SK-N-SH treated with all-trans-retinoic acid at 6 μM for 48 hours (cell line): ENCODE measurements around the gene MAP2K4.

Source experiments
- ARNTL ChIP-seq: fragments of 450-650 bp; formaldehyde crosslinking; IDR thresholded peaks from 2 replicates; pipeline ENCODE4 v1.5.0; 2020; ENCODE audit warnings: low read depth, mild to moderate bottlenecking, moderate library complexity, borderline replicate concordance
- CREB5 ChIP-seq: fragments of 250-450 bp; sonication (Bioruptor Pico); IDR thresholded peaks from 2 replicates; pipeline ENCODE4 v1.5.1; 2020; ENCODE audit warnings: low read depth, mild to moderate bottlenecking, moderate library complexity
- ISL1 ChIP-seq: fragments of 250-450 bp; sonication (Bioruptor Pico); IDR thresholded peaks from 2 replicates; pipeline ENCODE4 v2.1.2; 2022; ENCODE audit warnings: mild to moderate bottlenecking, moderate library complexity
- OSR1 ChIP-seq: fragments of 250-450 bp; sonication (Bioruptor Pico); IDR thresholded peaks from 2 replicates; pipeline ENCODE4 v1.8.0; 2022; ENCODE audit warnings: moderate library complexity, mild to moderate bottlenecking, inconsistent platforms
- PATZ1 ChIP-seq: fragments of 250-450 bp; sonication (Bioruptor Pico); IDR thresholded peaks from 2 replicates; pipeline ENCODE4 v1.8.0; 2020; ENCODE audit warnings: mild to moderate bottlenecking, moderate library complexity, borderline replicate concordance
- PPARA ChIP-seq: fragments of 250-450 bp; sonication (Bioruptor Pico); IDR thresholded peaks from 2 replicates; pipeline ENCODE4 v1.5.0; 2020; ENCODE audit warnings: mild to moderate bottlenecking, borderline replicate concordance
- RARB ChIP-seq: fragments of 250-450 bp; sonication (Bioruptor Pico); IDR thresholded peaks from 2 replicates; pipeline ENCODE4 v1.8.0; 2021; ENCODE audit warnings: mild to moderate bottlenecking, moderate library complexity
- TCF4 ChIP-seq: fragments of 250-450 bp; sonication (Bioruptor Pico); IDR thresholded peaks from 2 replicates; pipeline ENCODE4 v1.8.0; 2021; ENCODE audit warnings: mild to moderate bottlenecking, moderate library complexity, borderline replicate concordance
- TSHZ2 ChIP-seq: fragments of 250-450 bp; sonication (Bioruptor Pico); IDR thresholded peaks from 2 replicates; pipeline ENCODE4 v1.5.0; 2020; ENCODE audit warnings: mild to moderate bottlenecking, moderate library complexity
- ZFP3 ChIP-seq: fragments of 250-450 bp; sonication (Bioruptor Pico); IDR thresholded peaks from 2 replicates; pipeline ENCODE4 v1.5.0; 2020; ENCODE audit warnings: mild to moderate bottlenecking, moderate library complexity
- ZFP30 ChIP-seq: fragments of 450-650 bp; formaldehyde crosslinking; IDR thresholded peaks from 2 replicates; pipeline ENCODE4 v1.5.0; 2022; ENCODE audit warnings: mild to moderate bottlenecking, moderate library complexity
- ZNF70 ChIP-seq: fragments of 450-650 bp; formaldehyde crosslinking; IDR thresholded peaks from 2 replicates; pipeline ENCODE4 v1.5.0; 2020; ENCODE audit warnings: mild to moderate bottlenecking, moderate library complexity

- TF ChIP-seq PPARA (CRISPR knock-in tag) (no peak), TSHZ2 (CRISPR knock-in tag) (no peak), CREB5 (no peak), TCF4 (CRISPR knock-in tag) (no peak), ZNF70 (no peak), ZFP3 (CRISPR knock-in tag) (no peak), ARNTL (CRISPR knock-in tag) (no peak), PATZ1 (CRISPR knock-in tag) (no peak), ISL1 (no peak), OSR1 (CRISPR knock-in tag) (no peak), ZFP30 (no peak), RARB (CRISPR knock-in tag) (no peak)
Observed at GRCh38 chr17:11996722-11997146, 23.9 kb upstream of the MAP2K4 start.
